CD14-positive monocyte (primary cell): ENCODE data around the gene NCK1. TPM values are rescaled to one million over a fixed set of nuclear protein-coding genes. Genes with fewer than 3 reads are reported as not detected.

ENCODE experiments used
- DNase-seq, 3 donors: peaks; one replicate each; pipeline ENCODE4 v3.0.0-alpha.2; 2011 to 2022
- H2AFZ ChIP-seq: 2 replicates; pipeline ENCODE4 v1.6.0; 2012; ENCODE audit warnings: mild to moderate bottlenecking, low read depth, low read length, inconsistent platforms; ENCODE audit not compliant: insufficient read depth, poor library complexity, severe bottlenecking
- H3K27ac ChIP-seq, 2 donors: 1 replicate in 1 of 2; 2 replicates in 1 of 2; pipeline ENCODE4 v1.5.1; 2012 to 2013; ENCODE audit warnings: low read length in 2 of 2, control low read depth in 1 of 2, inconsistent platforms in 1 of 2, low read depth in 1 of 2, mild to moderate bottlenecking in 1 of 2
- H3K27me3 ChIP-seq, 2 donors: one replicate each; pipeline versions ENCODE4 v1.6.0 to v1.6.1; 2011 to 2013; ENCODE audit warnings: low read length in 2 of 2; ENCODE audit not compliant: control insufficient read depth in 2 of 2, insufficient read depth in 2 of 2
- H3K36me3 ChIP-seq, 2 donors: replicated peaks in 1 of 2; 1 replicate in 1 of 2; 2 replicates in 1 of 2; pipeline versions ENCODE4 v1.5.1 to v1.6.1; 2012 to 2013; ENCODE audit warnings: low read length in 2 of 2, control low read depth in 1 of 2, inconsistent platforms in 1 of 2, mild to moderate bottlenecking in 1 of 2; ENCODE audit not compliant: insufficient read depth in 2 of 2, control insufficient read depth in 1 of 2
- H3K4me1 ChIP-seq, 2 donors: 1 replicate in 1 of 2; 2 replicates in 1 of 2; pipeline versions ENCODE4 v1.5.1 to v1.6.1; 2012 to 2013; ENCODE audit warnings: low read length in 2 of 2, control low read depth in 1 of 2, inconsistent platforms in 1 of 2, mild to moderate bottlenecking in 1 of 2, moderate library complexity in 1 of 2; ENCODE audit not compliant: insufficient read depth in 2 of 2, control insufficient read depth in 1 of 2
- H3K4me2 ChIP-seq: replicated peaks from 2 replicates; pipeline ENCODE3; 2012; ENCODE audit warnings: low read length, moderate library complexity, mild to moderate bottlenecking; ENCODE audit not compliant: poor library complexity, severe bottlenecking; ENCODE audit errors: extremely low read depth
- H3K4me3 ChIP-seq, 3 experiments: fragments of 200-600 bp in 1 of 3; sonication (generic) in 1 of 3; replicated peaks in 1 of 3; 1 replicate in 2 of 3; 2 replicates in 1 of 3; pipeline ENCODE4 v1.5.1; 2011 to 2013; ENCODE audit warnings: low read length in 3 of 3, mild to moderate bottlenecking in 3 of 3, control low read depth in 2 of 3, low read depth in 2 of 3, inconsistent platforms in 1 of 3, moderate library complexity in 1 of 3
- H3K79me2 ChIP-seq: 2 replicates; pipeline ENCODE4 v1.6.0; 2012; ENCODE audit warnings: mild to moderate bottlenecking, control low read depth, inconsistent platforms, low read length, moderate library complexity; ENCODE audit not compliant: insufficient read depth
- H3K9ac ChIP-seq: 2 replicates; pipeline ENCODE4 v1.6.0; 2017; ENCODE audit warnings: low read length, mild to moderate bottlenecking; ENCODE audit not compliant: insufficient read depth, poor library complexity, severe bottlenecking
- H3K9me3 ChIP-seq, 2 donors: replicated peaks in 1 of 2; 1 replicate in 1 of 2; 2 replicates in 1 of 2; pipeline versions ENCODE4 v1.5.1 to v1.6.1; 2012 to 2013; ENCODE audit warnings: low read length in 2 of 2, control low read depth in 1 of 2; ENCODE audit not compliant: control insufficient read depth in 1 of 2, insufficient read depth in 1 of 2
- H4K20me1 ChIP-seq: 2 replicates; pipeline ENCODE4 v1.6.0; 2012; ENCODE audit warnings: mild to moderate bottlenecking, low read length, control low read depth, moderate library complexity; ENCODE audit not compliant: insufficient read depth
- H3K27ac Mint-ChIP-seq, 7 donors: one replicate each; pipeline ENCODE4 v1.8.0; 2020; ENCODE audit warnings: mild to moderate bottlenecking in 7 of 7, mixed read lengths in 7 of 7, moderate library complexity in 6 of 7, inconsistent platforms in 2 of 7
- H3K27me3 Mint-ChIP-seq, 3 donors: one replicate each; pipeline ENCODE4 v1.8.0; 2021 to 2022; ENCODE audit warnings: low read depth in 3 of 3, mild to moderate bottlenecking in 3 of 3, mixed read lengths in 3 of 3, moderate library complexity in 3 of 3, inconsistent platforms in 1 of 3
- H3K36me3 Mint-ChIP-seq, 2 donors: one replicate each; pipeline ENCODE4 v1.8.0; 2020; ENCODE audit warnings: mixed read lengths in 2 of 2, inconsistent platforms in 1 of 2, mild to moderate bottlenecking in 1 of 2
- H3K4me1 Mint-ChIP-seq: one replicate; pipeline ENCODE4 v1.8.0; 2020; ENCODE audit warnings: mild to moderate bottlenecking, mixed read lengths
- H3K4me3 Mint-ChIP-seq, 2 donors: one replicate each; pipeline ENCODE4 v1.8.0; 2020; ENCODE audit warnings: mild to moderate bottlenecking in 2 of 2, mixed read lengths in 2 of 2, moderate library complexity in 1 of 2
- H3K9me3 Mint-ChIP-seq, 7 donors: one replicate each; pipeline ENCODE4 v1.8.0; 2020 to 2022; ENCODE audit warnings: mixed read lengths in 7 of 7, mild to moderate bottlenecking in 6 of 7, moderate library complexity in 6 of 7, inconsistent platforms in 2 of 7
- CTCF ChIP-seq: fragments of 200-600 bp; IDR thresholded peaks from one replicate; pipeline ENCODE4 v1.8.0; 2022; ENCODE audit warnings: antibody characterized with exemption, mild to moderate bottlenecking
- WGBS: methylation state at CpG from one replicate; pipeline ENCODE4 v1.1.5; 2013; ENCODE audit warnings: missing lambda C conversion rate; ENCODE audit not compliant: insufficient coverage; 5-methylcytosine and 5-hydroxymethylcytosine counted together
- intact Hi-C, 2 donors: fragments of 100-400 bp; cut with micrococcal nuclease; formaldehyde crosslinking; loops; one replicate each; pipeline versions ENCODE4 v1.15.0 to v1.15.1; 2023
- polyA plus RNA-seq, 3 donors: library from polyadenylated mRNA; depleted of rRNA in 1 of 3; unstranded in 2 of 3; stranded (reverse) in 1 of 3; fragments of 300-500 nt in 2 of 3; fragments of >200 nt in 1 of 3; fragmentation: Illumina TruSeq in 2 of 3; gene quantifications; 1 replicate in 2 of 3; 2 replicates in 1 of 3; pipeline ENCODE4 v1.2.3, GENCODE V29; 2012 to 2021

NCK1 gene
- polyA plus RNA-seq, 3 donors: 20.4 to 28.8 (median 22.8) TPM

- DNase-seq: peak; percentile 21 to 66 (median 22)
- peaks cover 74% of the 10 kb centered on the region for H4K20me1 ChIP-seq
- no peak overlapping the region for H3K9ac ChIP-seq
- H3K9me3 Mint-ChIP-seq: no peaks in the 10 kb centered on the region
- peaks cover 17 to 20% of the 10 kb centered on the region in 2 donors for H3K36me3 Mint-ChIP-seq
- no peak overlapping the region for H3K4me3 ChIP-seq
- no peaks in the 10 kb centered on the region for H3K27me3 ChIP-seq
- peak overlapping the region in 1 of 2 donors; percentile 23 for H3K27ac ChIP-seq
- peaks cover 91% of the 10 kb centered on the region for H3K79me2 ChIP-seq
- H3K27me3 Mint-ChIP-seq: no peaks in the 10 kb centered on the region
- no peak overlapping the region for H3K4me2 ChIP-seq
- H3K4me3 Mint-ChIP-seq: peak overlapping the region in 1 of 2 donors; percentile 31
- H3K27ac Mint-ChIP-seq: peak overlapping the region in 3 of 7 donors; percentile 33 to 36 (median 34)
- H3K4me1 Mint-ChIP-seq: peaks cover 38% of the 10 kb centered on the region
- H3K4me1 ChIP-seq: peaks cover 24 to 37% of the 10 kb centered on the region in 2 donors
- no peak for TF ChIP-seq CTCF
- H3K9me3 ChIP-seq: no peaks in the 10 kb centered on the region
- no peak overlapping the region for H2AFZ ChIP-seq
- intact Hi-C loops: no loop called here
- H3K36me3 ChIP-seq: peaks cover 0 to 21% of the 10 kb centered on the region in 2 donors
Observed at GRCh38 chr3:136938334-136938733, 76.3 kb downstream of the NCK1 start.

GRCh38 chr3:136939489-136939888, 77.5 kb downstream of the NCK1 start:
- H3K27me3 ChIP-seq: no peaks in the 10 kb centered on the region
- intact Hi-C loops: no loop called here
- peak overlapping the region in 1 of 2 donors; percentile 38 for H3K27ac ChIP-seq
- H3K4me1 Mint-ChIP-seq: peaks cover 38% of the 10 kb centered on the region
- no peaks in the 10 kb centered on the region for H3K9me3 ChIP-seq
- no peak for TF ChIP-seq CTCF
- peaks cover 21 to 36% of the 10 kb centered on the region in 2 donors for H3K4me1 ChIP-seq
- H3K4me3 ChIP-seq: no peak overlapping the region
- peaks cover 79% of the 10 kb centered on the region for H4K20me1 ChIP-seq
- no peaks in the 10 kb centered on the region for H3K27me3 Mint-ChIP-seq
- H3K4me3 Mint-ChIP-seq: no peak overlapping the region
- H2AFZ ChIP-seq: no peak overlapping the region
- 60% methylated on average over 1 of the region's 1 CpG for WGBS
- no peak for DNase-seq
- peaks cover 14% of the 10 kb centered on the region in 2 donors for H3K36me3 Mint-ChIP-seq
- no peaks in the 10 kb centered on the region for H3K9me3 Mint-ChIP-seq
- peaks cover 88% of the 10 kb centered on the region for H3K79me2 ChIP-seq
- no peak overlapping the region for H3K9ac ChIP-seq
- H3K4me2 ChIP-seq: no peak overlapping the region
- peak overlapping the region in 4 of 7 donors; percentile 3 to 67 (median 36) for H3K27ac Mint-ChIP-seq
- H3K36me3 ChIP-seq: peaks cover 0 to 13% of the 10 kb centered on the region in 2 donors
